A673 (cell line): ENCODE results near the gene ZC2HC1C. TPM values are rescaled to one million over a fixed set of nuclear protein-coding genes. Genes with fewer than 3 reads are reported as not detected.

ENCODE experiments used
- BruUV-seq: library from RNA; stranded (reverse); fragments of 400-500 nt; replicated peaks from 2 replicates; lab custom pipeline; 2021; lab: Mats Ljungman, UMichigan
- CTCF ChIA-PET: fragments of 300-600 bp; sonication (Branson Sonifier 250); formaldehyde crosslinking; loops from one replicate; lab custom pipeline; 2022; ENCODE audit warnings: antibody characterized with exemption; lab: Charles Lee
- POLR2A ChIA-PET: fragments of 300-600 bp; sonication (Branson Sonifier 250); formaldehyde crosslinking; loops from one replicate; lab custom pipeline; 2022; ENCODE audit warnings: antibody characterized with exemption; ENCODE audit not compliant: low non-redundant PET; lab: Charles Lee
- DNase-seq: peaks from one replicate; pipeline ENCODE4 v3.0.0-alpha.2; 2015; ENCODE audit warnings: low spot score
- H3K27ac ChIP-seq: fragments of 200-600 bp; sonication (generic); 2 replicates; pipeline ENCODE4 v1.5.1; 2016; ENCODE audit warnings: mixed run types, low read depth, mild to moderate bottlenecking, mixed read lengths, antibody characterized with exemption, low read length; ENCODE audit not compliant: poor library complexity, severe bottlenecking
- H3K27me3 ChIP-seq: fragments of 200-600 bp; sonication (generic); replicated peaks from 2 replicates; pipeline ENCODE4 v1.6.1; 2017; ENCODE audit warnings: mixed run types, low read depth, mild to moderate bottlenecking, mixed read lengths, antibody characterized with exemption, low read length; ENCODE audit not compliant: insufficient read depth, poor library complexity
- H3K36me3 ChIP-seq: fragments of 200-600 bp; sonication (generic); 2 replicates; pipeline ENCODE4 v1.6.1; 2016; ENCODE audit warnings: mixed run types, mild to moderate bottlenecking, mixed read lengths, antibody characterized with exemption, low read length; ENCODE audit not compliant: insufficient read depth, poor library complexity, severe bottlenecking
- H3K4me1 ChIP-seq: fragments of 200-600 bp; sonication (generic); 2 replicates; pipeline ENCODE4 v1.6.1; 2017; ENCODE audit warnings: mixed run types, mild to moderate bottlenecking, mixed read lengths, antibody characterized with exemption, low read length; ENCODE audit not compliant: insufficient read depth, poor library complexity, severe bottlenecking
- H3K4me3 ChIP-seq: fragments of 200-600 bp; sonication (generic); 2 replicates; pipeline ENCODE4 v1.5.1; 2016; ENCODE audit warnings: low read depth, mixed run types, mild to moderate bottlenecking, mixed read lengths, low read length; ENCODE audit not compliant: poor library complexity, severe bottlenecking
- H3K9me3 ChIP-seq: fragments of 200-600 bp; sonication (generic); 2 replicates; pipeline ENCODE4 v1.6.1; 2016; ENCODE audit warnings: mixed run types, low read depth, mild to moderate bottlenecking, mixed read lengths, antibody characterized with exemption, low read length; ENCODE audit not compliant: poor library complexity, severe bottlenecking
- CTCF ChIP-seq: fragments of 300-800, 200-600 bp; sonication (generic); conservative IDR thresholded peaks from 2 replicates; pipeline ENCODE4 v1.5.1; 2017; ENCODE audit warnings: low read depth, mild to moderate bottlenecking, antibody characterized with exemption, low read length, moderate library complexity, mixed read lengths
- EZH2 ChIP-seq: fragments of 200-600 bp; sonication (generic); IDR thresholded peaks from 2 replicates; pipeline ENCODE4 v1.6.1; 2017; ENCODE audit warnings: borderline replicate concordance, low read depth, mild to moderate bottlenecking, mixed read lengths, antibody characterized with exemption, low read length; ENCODE audit not compliant: poor library complexity, severe bottlenecking
- intact Hi-C: fragments of 100-400 bp; cut with micrococcal nuclease; formaldehyde crosslinking; loops from one replicate; pipeline ENCODE4 v1.10.0; 2022; ENCODE audit not compliant: unreplicated experiment
- total RNA-seq: library from RNA; stranded (reverse); gene quantifications from 2 replicates; pipeline ENCODE4 v1.2.3, GENCODE V29; 2021

The ZC2HC1C gene
- total RNA-seq, 1 experiment from 2014 or later = 1.0 TPM

GRCh38 chr14:75107186-75107585, 37.7 kb downstream of the ZC2HC1C start:
- Histone ChIP-seq H3K4me3 (no peak overlapping the region), H3K36me3 (peaks cover 62% of the 10 kb centered on the region), H3K27me3 (no peaks in the 10 kb centered on the region), H3K4me1 (no peaks in the 10 kb centered on the region), H3K9me3 (no peaks in the 10 kb centered on the region), H3K27ac (no peak overlapping the region)
- no peak for DNase-seq
- CTCF ChIA-PET = no interaction called here
- no TSS peak for BruUV-seq
- POLR2A ChIA-PET = no interaction called here
- intact Hi-C loops = no loop called here
- TF ChIP-seq EZH2 = no peak
- TF ChIP-seq CTCF = no peak

- Histone ChIP-seq H3K36me3 (peaks cover 76% of the 10 kb centered on the region), H3K4me1 (no peaks in the 10 kb centered on the region), H3K27me3 (no peaks in the 10 kb centered on the region), H3K4me3 (no peak overlapping the region), H3K9me3 (no peaks in the 10 kb centered on the region), H3K27ac (no peak overlapping the region)
- BruUV-seq = no TSS peak
- CTCF ChIA-PET = no interaction called here
- DNase-seq = no peak
- intact Hi-C loops = no loop called here
- POLR2A ChIA-PET = no interaction called here
- TF ChIP-seq CTCF (no peak), EZH2 (no peak)
Observed at GRCh38 chr14:75109877-75110276, 40.4 kb downstream of the ZC2HC1C start.

- CTCF ChIA-PET = interaction anchor here (0.5 kb wide), 1 partner anchor 125 kb away, joined by 3 read pairs; no protein-coding TSS in a partner anchor
- POLR2A ChIA-PET = no interaction called here
- Histone ChIP-seq H3K9me3 (no peaks in the 10 kb centered on the region), H3K4me1 (no peaks in the 10 kb centered on the region), H3K4me3 (no peak overlapping the region), H3K36me3 (peaks cover 86% of the 10 kb centered on the region), H3K27me3 (no peaks in the 10 kb centered on the region), H3K27ac (no peak overlapping the region)
- intact Hi-C loops = no loop called here
- no peak for TF ChIP-seq EZH2
- TF ChIP-seq CTCF = no peak
- BruUV-seq = no TSS peak
- DNase-seq = no peak
Observed at GRCh38 chr14:75113932-75114539, 44.6 kb downstream of the ZC2HC1C start.
